Activated T-helper 2 cell treated with anti-CD3 and anti-CD28 coated beads, Interferon-gamma antibody, Interleukin-2, Interleukin-4, amounts not matched to agents 10 μg/mL and 5 μg/mL and 100 μg/mL, durations not matched to agents 14 hours and 24 hours and 36 hours (primary cell): ENCODE data around the gene VPS52. TPM values are rescaled to one million over a fixed set of nuclear protein-coding genes. Genes with fewer than 3 reads are reported as not detected.
"Not testable (repeated sequence)": the region's sequence is repeated elsewhere in the genome, so short reads cannot be mapped to it uniquely, and the experiment has no call there.

Experiments
- DNase-seq: peaks from one replicate; pipeline ENCODE4 v3.0.0; 2021; ENCODE audit warnings: low spot score
- H3K27ac Mint-ChIP-seq: one replicate; pipeline ENCODE4 v1.8.0; 2021; ENCODE audit warnings: mixed read lengths
- H3K27me3 Mint-ChIP-seq: one replicate; pipeline ENCODE4 v1.8.0; 2021; ENCODE audit warnings: low read depth, mixed read lengths
- H3K36me3 Mint-ChIP-seq: one replicate; pipeline ENCODE4 v1.8.0; 2021; ENCODE audit warnings: low read depth, mixed read lengths
- H3K4me1 Mint-ChIP-seq: one replicate; pipeline ENCODE4 v1.8.0; 2021; ENCODE audit warnings: low read depth, mixed read lengths
- H3K4me3 Mint-ChIP-seq: one replicate; pipeline ENCODE4 v1.8.0; 2021; ENCODE audit warnings: low read depth, mild to moderate bottlenecking, moderate library complexity, mixed read lengths
- H3K9me3 Mint-ChIP-seq: one replicate; pipeline ENCODE4 v1.8.0; 2021; ENCODE audit warnings: mixed read lengths
- intact Hi-C: fragments of 100-400 bp; cut with micrococcal nuclease; formaldehyde crosslinking; loops from one replicate; pipeline ENCODE4 v1.15.1; 2023
- total RNA-seq: library from RNA; stranded (reverse); gene quantifications from 2 replicates; pipeline ENCODE4 v1.2.3, GENCODE V29; 2022

VPS52 gene
- total RNA-seq, 1 donor from 2014 or later, result 56.7 TPM

GRCh38 chr6:33286946-33287914 is 15.6 kb upstream of the VPS52 start:
- peak overlapping the region; percentile 98 for H3K4me3 Mint-ChIP-seq
- H3K9me3 Mint-ChIP-seq, result no peaks in the 10 kb centered on the region
- no peaks in the 10 kb centered on the region for H3K27me3 Mint-ChIP-seq
- no peak overlapping the region for H3K27ac Mint-ChIP-seq
- no peak for DNase-seq
- intact Hi-C loops, result no loop called here
- H3K36me3 Mint-ChIP-seq, result peaks cover 57% of the 10 kb centered on the region
- H3K4me1 Mint-ChIP-seq, result peaks cover 25% of the 10 kb centered on the region

GRCh38 chr6:33285214-33285613 is 13.5 kb upstream of the VPS52 start:
- H3K27me3 Mint-ChIP-seq, H3K27ac Mint-ChIP-seq, H3K4me3 Mint-ChIP-seq: not testable (repeated sequence)

GRCh38 chr6:33280539-33280938 is 8.9 kb upstream of the VPS52 start:
- H3K36me3 Mint-ChIP-seq, result peaks cover 56% of the 10 kb centered on the region
- no peak overlapping the region for H3K4me3 Mint-ChIP-seq
- peak overlapping the region; percentile 33 for H3K27ac Mint-ChIP-seq
- H3K27me3 Mint-ChIP-seq, result no peaks in the 10 kb centered on the region
- no peak for DNase-seq
- no peaks in the 10 kb centered on the region for H3K9me3 Mint-ChIP-seq
- peaks cover 19% of the 10 kb centered on the region for H3K4me1 Mint-ChIP-seq
- intact Hi-C loops, result no loop called here

More at GRCh38 chr6:33285214-33285613, 13.5 kb upstream of the VPS52 start:
- Mint-ChIP-seq H3K4me1 (peaks cover 15% of the 10 kb centered on the region), H3K36me3 (peaks cover 52% of the 10 kb centered on the region)
- intact Hi-C loops, DNase-seq, H3K9me3 Mint-ChIP-seq: not testable (repeated sequence)

DNA sequence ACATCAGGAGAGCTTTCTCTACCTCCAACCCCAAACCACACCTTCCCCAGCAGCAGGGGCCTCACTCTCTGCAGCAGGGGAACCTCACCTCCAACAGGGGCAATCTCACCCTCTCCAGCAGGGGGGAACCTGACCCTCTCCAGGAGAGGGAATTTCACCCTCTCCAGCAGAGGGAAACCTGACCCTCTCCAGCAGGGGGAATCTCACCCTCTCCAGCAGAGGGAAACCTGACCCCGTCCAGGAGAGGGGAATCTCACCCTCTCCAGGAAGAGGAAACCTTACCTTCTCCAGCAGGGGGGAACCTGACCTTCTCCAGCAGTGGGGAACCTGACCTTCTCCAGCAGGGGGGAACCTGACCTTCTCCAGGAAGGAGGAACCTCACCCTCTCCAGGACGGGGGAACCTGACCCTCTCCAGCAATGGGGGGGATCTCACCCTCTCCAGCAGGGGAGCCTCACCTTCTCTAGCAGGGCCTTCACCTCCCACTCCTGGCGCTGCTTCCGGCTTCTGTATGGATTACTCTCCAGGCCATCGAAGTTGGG is 8.4 kb upstream of the VPS52 start:
- intact Hi-C loops, result loop anchor here (5.0 to 10.0 kb wide), 3 partner anchors 32 to 1112 kb away; partner anchors contain the start of genes NUDT3, SYNGAP1 and TAPBP
- no peaks in the 10 kb centered on the region for H3K27me3 Mint-ChIP-seq
- no peak for DNase-seq
- peak overlapping the region; percentile 33 for H3K27ac Mint-ChIP-seq
- H3K9me3 Mint-ChIP-seq, result no peaks in the 10 kb centered on the region
- H3K36me3 Mint-ChIP-seq, result peaks cover 61% of the 10 kb centered on the region
- peaks cover 22% of the 10 kb centered on the region for H3K4me1 Mint-ChIP-seq
- H3K4me3 Mint-ChIP-seq, result no peak overlapping the region

GRCh38 chr6:33279257-33279695 is 7.6 kb upstream of the VPS52 start:
- intact Hi-C loops, result loop anchor here (5.0 to 10.0 kb wide), 3 partner anchors 33 to 1113 kb away; partner anchors contain the start of genes NUDT3, SYNGAP1 and TAPBP
- peaks cover 66% of the 10 kb centered on the region for H3K36me3 Mint-ChIP-seq
- H3K4me1 Mint-ChIP-seq, result peaks cover 29% of the 10 kb centered on the region
- no peaks in the 10 kb centered on the region for H3K9me3 Mint-ChIP-seq
- no peak overlapping the region for H3K4me3 Mint-ChIP-seq
- H3K27me3 Mint-ChIP-seq, result no peaks in the 10 kb centered on the region
- no peak for DNase-seq
- H3K27ac Mint-ChIP-seq, result no peak overlapping the region

DNA sequence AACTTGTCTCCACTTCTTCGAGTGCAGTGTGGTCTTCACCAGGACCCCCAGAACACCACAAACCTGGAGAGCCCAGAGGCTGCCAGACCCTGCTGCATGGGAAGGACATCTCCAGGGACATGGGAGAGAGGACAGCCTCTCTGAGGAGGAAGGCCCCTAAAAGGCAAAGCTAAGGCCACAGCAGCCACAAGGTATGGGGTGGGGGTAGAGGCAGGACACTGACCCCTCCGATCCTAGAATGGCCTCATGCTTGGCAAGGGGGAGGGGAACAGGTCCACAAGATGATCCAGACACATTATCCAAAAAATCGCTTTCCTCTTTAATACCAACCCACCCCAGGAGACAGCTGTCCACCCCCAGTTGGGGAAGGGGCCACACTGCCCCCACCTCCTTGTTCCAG is 7.1 kb upstream of the VPS52 start:
- Mint-ChIP-seq H3K27me3 (no peaks in the 10 kb centered on the region), H3K27ac (no peak overlapping the region), H3K36me3 (peaks cover 68% of the 10 kb centered on the region), H3K4me1 (peaks cover 31% of the 10 kb centered on the region), H3K4me3 (no peak overlapping the region), H3K9me3 (no peaks in the 10 kb centered on the region)
- no peak for DNase-seq
- intact Hi-C loops, result loop anchor here (5.0 to 10.0 kb wide), 3 partner anchors 33 to 1113 kb away; partner anchors contain the start of genes NUDT3, SYNGAP1 and TAPBP

- Mint-ChIP-seq H3K27me3 (no peaks in the 10 kb centered on the region), H3K27ac (no peak overlapping the region), H3K9me3 (no peaks in the 10 kb centered on the region), H3K4me3 (no peak overlapping the region), H3K4me1 (peaks cover 32% of the 10 kb centered on the region), H3K36me3 (peaks cover 73% of the 10 kb centered on the region)
- no peak for DNase-seq
- intact Hi-C loops, result loop anchor here (5.0 to 10.0 kb wide), 3 partner anchors 34 to 1114 kb away; partner anchors contain the start of genes NUDT3, SYNGAP1 and TAPBP
Observed at GRCh38 chr6:33278392-33278741, 6.7 kb upstream of the VPS52 start.

- no peaks in the 10 kb centered on the region for H3K27me3 Mint-ChIP-seq
- no peaks in the 10 kb centered on the region for H3K9me3 Mint-ChIP-seq
- peaks cover 73% of the 10 kb centered on the region for H3K36me3 Mint-ChIP-seq
- H3K4me1 Mint-ChIP-seq, result peaks cover 35% of the 10 kb centered on the region
- no peak for DNase-seq
- intact Hi-C loops, result loop anchor here (1.0 to 10.0 kb wide), 5 partner anchors 11 to 1114 kb away; partner anchors contain the start of genes NUDT3, PFDN6, RGL2 and SYNGAP1
- peak overlapping the region; percentile 86 for H3K4me3 Mint-ChIP-seq
- peak overlapping the region; percentile 89 for H3K27ac Mint-ChIP-seq
Observed at GRCh38 chr6:33277663-33278391, 6.2 kb upstream of the VPS52 start.

DNA sequence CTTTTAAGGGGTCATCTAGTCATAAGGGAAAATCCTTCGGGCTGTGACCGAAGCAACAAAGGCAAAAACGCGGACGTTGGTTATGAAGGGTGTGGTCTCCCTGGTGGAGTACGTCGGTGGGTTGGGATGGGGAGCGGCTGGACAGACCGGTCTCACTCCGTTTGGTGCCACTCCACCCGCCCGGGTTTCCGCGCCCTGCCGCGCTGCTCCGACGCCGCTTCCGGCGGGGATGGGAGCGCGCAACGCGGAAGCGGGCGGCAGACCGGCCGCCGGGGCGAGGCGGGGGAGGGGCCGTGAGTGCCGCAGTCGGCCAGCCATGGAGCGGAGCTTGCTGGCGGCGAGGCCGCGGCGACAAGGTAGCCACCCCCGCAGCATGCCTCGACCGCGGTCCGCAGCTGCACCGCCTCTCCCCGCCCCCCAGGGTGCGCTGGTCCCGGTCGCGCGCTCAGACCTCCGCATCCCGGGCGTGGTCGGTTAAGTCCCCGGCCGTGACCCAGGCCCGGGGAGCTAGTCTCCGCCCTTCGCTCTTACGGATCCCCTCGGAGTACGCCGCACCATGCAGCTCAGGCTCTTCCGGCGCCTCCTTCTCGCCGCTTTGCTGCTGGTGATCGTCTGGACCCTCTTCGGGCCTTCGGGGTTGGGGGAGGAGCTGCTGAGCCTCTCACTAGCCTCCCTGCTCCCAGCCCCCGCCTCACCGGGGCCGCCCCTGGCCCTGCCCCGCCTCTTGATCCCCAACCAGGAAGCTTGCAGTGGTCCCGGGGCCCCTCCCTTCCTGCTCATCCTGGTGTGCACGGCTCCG is 5.4 kb upstream of the VPS52 start, which contains the start of gene B3GALT4:
B3GALT4 (plus strand) TSS at position 260 of the 799 bp plus-strand sequence; CDS start at position 557, 297 bp downstream.
- Mint-ChIP-seq H3K4me1 (peaks cover 35% of the 10 kb centered on the region), H3K36me3 (peaks cover 74% of the 10 kb centered on the region), H3K27ac (peak within 1 kb of the TSS; percentile 89), H3K9me3 (no peaks in the 10 kb centered on the region), H3K27me3 (no peaks in the 10 kb centered on the region), H3K4me3 (peak within 1 kb of the TSS; percentile 98)
- peak; percentile 73 for DNase-seq
- intact Hi-C loops, result loop anchor here (1.0 to 10.0 kb wide), 5 partner anchors 12 to 1115 kb away; partner anchors contain the start of genes NUDT3, PFDN6, RGL2 and SYNGAP1

DNA sequence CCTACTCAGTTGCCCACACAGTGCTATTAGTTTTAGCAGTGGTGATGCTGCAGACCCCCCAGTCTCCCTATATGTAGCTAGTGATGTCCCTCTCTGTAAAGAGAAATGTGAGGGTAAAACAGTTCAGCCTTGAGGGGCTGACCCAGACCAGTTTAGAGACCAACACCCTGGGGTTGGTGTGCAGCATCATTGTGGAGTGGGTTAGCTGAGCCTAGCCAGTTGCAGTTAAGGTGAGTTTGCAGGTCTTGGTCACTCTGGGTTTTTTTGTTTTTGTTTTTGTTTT is 4.8 kb upstream of the VPS52 start:
- H3K27me3 Mint-ChIP-seq, result no peaks in the 10 kb centered on the region
- intact Hi-C loops, result loop anchor here (2.0 to 10.0 kb wide), 4 partner anchors 22 to 1116 kb away; partner anchors contain the start of genes NUDT3, RGL2, SYNGAP1 and TAPBP
- peak overlapping the region; percentile 98 for H3K4me3 Mint-ChIP-seq
- H3K36me3 Mint-ChIP-seq, result peaks cover 77% of the 10 kb centered on the region
- no peak for DNase-seq
- peaks cover 35% of the 10 kb centered on the region for H3K4me1 Mint-ChIP-seq
- no peaks in the 10 kb centered on the region for H3K9me3 Mint-ChIP-seq
- H3K27ac Mint-ChIP-seq, result peak overlapping the region; percentile 84

- H3K27me3 Mint-ChIP-seq, DNase-seq, H3K9me3 Mint-ChIP-seq: not testable (repeated sequence)
- intact Hi-C loops, result loop anchor here (2.0 to 10.0 kb wide), 4 partner anchors 23 to 1116 kb away; partner anchors contain the start of genes NUDT3, RGL2, SYNGAP1 and TAPBP
- Mint-ChIP-seq H3K4me3 (peak overlapping the region; percentile 98), H3K27ac (peak overlapping the region; percentile 84), H3K4me1 (peaks cover 35% of the 10 kb centered on the region), H3K36me3 (peaks cover 77% of the 10 kb centered on the region)
Observed at GRCh38 chr6:33275795-33276580, 4.3 kb upstream of the VPS52 start.
